Left lobe of liver (tissue), 2 donors: ENCODE measurements around the gene ADRM1. TPM values are rescaled to one million over a fixed set of nuclear protein-coding genes. Genes with fewer than 3 reads are reported as not detected.

ENCODE experiments used
- ATAC-seq: fragments of 200-7000 bp; cut with Tn5 transposase; one replicate; pipeline ENCODE4 v1.9.1; 2020; ENCODE audit warnings: mild to moderate bottlenecking, moderate library complexity
- DNase-seq: peaks from one replicate; pipeline ENCODE4 v3.0.0-alpha.2; 2020; ENCODE audit warnings: low spot score
- total RNA-seq: library from RNA; stranded (reverse); gene quantifications from one replicate; pipeline ENCODE4 v1.2.1, GENCODE V29; 2021
- donor health status: DM: no; HTN: no; CAD: no; lungs with moderate emphysema.
- donor health status: DM: no; HTN: yes; CAD: no.

ADRM1 gene
- total RNA-seq, 1 donor from 2014 or later: 61.0 TPM

GRCh38 chr20:62309947-62310756 lies 7.4 kb downstream of the ADRM1 start:
- no peak for ATAC-seq
- no peak for DNase-seq

DNA sequence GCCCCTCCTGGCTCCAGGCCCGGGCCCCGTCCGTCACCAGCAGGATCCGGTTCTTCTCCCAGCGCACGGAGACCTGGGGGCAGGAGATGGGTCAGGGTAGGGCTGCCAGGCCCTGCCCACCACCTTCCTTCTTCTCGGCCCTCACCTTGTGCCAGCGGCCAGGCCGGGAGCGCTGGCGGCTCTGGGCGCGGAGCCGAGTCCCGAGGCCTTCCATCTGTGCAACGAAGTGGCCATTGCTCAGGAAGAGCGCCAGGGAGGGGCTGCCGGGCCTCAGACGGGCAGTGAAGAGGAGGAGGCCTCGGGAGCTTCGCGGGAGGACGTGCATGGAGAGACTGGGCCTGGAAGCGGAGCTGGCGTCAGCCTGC lies 7.9 kb downstream of the ADRM1 start:
- DNase-seq (no peak), ATAC-seq (peak; percentile 12)

DNA sequence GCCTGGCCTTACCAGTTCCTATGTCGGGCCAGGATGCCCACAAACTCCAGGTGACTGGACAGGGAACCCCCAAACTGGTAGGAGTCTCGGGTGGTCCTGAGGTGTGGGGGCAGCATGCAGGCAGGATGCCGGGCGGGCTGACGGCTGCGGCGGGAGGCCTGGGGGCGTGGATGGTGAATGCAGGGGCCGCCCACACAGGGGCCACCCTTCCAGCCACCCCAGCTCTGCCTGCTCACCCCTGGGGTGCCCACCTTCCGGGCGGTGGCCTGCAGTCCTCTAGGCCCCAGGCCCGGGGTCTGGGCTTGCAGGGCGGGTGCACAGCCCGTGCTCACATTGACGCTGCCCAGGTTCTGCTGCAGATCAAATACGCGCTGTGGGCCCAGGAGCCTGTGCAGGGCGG lies 8.4 kb downstream of the ADRM1 start:
- DNase-seq (no peak), ATAC-seq (no peak)

DNA sequence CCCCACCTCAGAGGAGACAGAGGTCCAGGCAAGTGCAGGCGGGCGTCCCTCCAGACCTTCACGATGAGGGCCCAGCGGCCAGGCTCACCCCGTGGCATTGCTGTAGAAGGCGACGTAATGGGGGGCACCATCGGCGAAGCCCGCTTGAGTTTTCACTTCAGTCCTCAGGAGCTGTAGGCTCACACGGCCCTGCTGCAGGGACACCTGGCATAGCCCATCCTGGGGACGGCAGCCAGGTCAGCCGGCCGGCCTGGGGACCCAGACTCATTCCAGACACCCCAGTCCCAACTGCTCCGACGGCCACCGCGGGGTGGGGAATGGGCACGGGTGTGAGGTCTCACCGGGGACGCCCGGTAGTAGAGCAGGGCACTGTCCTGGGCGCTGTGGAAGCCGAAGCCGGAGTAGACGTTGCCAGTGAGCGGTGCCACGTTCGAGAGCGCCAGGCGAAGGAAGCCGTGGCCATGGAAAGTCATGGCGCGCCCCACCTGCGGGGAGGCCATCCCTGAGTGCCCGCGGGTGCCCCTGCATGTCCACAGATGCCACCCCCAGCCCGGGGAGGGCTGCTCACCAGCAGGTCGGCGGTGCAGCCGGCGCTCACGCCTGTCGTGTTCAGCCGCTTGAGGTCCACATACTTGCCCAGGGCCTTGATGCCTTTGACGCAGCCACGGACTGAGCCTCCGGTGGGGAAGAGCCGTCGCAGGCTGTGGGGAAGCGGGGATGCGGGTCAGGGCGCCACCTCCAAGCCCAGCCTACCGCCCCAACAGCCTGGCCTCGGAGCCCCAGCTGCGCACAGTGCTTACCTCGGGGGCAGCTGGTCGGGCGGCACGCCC lies 9.2 kb downstream of the ADRM1 start:
- DNase-seq (no peak), ATAC-seq (no peak)

- DNase-seq (no peak), ATAC-seq (no peak)
These were observed 9.8 kb downstream of the ADRM1 start for GRCh38 chr20:62312662-62312977.

DNA sequence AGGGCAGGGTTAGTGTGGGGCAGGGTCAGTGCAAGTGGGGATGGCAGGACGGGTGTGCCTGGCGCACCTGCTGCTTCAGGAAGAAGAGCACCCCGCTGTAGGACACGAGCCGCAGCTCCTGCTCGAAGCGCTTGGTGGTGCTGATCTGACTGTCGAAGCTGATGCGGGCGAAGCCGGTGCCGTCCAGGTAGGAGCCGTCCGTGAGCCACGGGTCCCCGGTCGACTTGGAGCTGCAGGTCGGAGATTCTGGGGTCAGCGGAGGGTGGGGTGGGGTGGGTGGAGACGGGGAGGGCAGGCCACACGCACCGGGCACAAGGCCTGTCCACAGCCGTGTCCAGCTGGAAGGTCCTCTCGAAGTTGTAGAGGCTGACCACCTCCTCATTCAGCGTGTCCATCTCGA lies 10.2 kb downstream of the ADRM1 start:
- DNase-seq (no peak), ATAC-seq (no peak)

GRCh38 chr20:62313460-62314338 lies 10.9 kb downstream of the ADRM1 start:
- DNase-seq (no peak), ATAC-seq (no peak)

DNA sequence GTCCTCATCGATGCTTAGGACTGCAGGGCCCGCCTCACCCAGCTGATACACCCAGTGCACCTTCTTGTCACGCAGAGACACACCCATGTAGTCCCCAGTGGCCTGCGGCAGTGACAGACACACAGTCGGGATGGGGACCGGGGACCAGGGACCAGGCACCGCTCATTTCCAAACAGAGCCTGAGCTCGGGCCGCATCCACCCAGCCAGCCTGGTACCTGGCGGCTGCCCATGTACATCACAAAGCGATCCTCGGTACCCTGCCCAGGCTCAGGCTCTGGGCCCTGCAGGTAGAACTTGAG lies 11.5 kb downstream of the ADRM1 start:
- ATAC-seq (no peak), DNase-seq (no peak)

DNA sequence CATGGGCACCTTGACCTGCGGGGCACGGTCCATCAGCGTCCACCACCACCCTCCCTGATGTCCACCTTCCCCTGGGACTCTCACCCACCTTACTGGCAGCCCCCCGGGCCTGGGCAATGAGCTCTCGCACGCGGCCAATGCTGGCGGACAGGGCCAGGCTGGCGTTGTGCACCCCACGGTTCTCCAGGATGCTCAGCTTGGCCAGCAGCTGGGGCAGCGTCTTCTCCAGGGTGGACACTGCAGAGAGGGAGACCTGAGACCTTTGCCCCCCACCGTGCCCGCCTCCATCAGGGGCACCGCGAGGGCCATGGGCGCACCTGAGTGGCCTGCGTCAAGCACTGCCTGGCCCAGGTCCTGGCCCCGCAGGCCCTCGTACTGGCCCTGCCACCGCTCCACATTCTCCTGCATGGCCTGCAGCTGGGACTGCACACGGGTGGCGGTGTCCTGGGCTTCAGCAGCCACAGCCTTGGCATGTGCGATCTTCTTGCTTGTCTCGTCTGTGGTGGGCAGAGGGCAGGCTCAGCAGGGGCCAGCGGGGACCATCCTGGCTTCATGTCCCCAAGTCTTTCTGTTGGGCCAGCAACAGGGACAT lies 12.0 kb downstream of the ADRM1 start:
- ATAC-seq (no peak), DNase-seq (no peak)

GRCh38 chr20:62315773-62316172 lies 13.0 kb downstream of the ADRM1 start:
- ATAC-seq (no peak), DNase-seq (no peak)

GRCh38 chr20:62316331-62317166 lies 13.8 kb downstream of the ADRM1 start:
- no peak for DNase-seq
- ATAC-seq: no peak

DNA sequence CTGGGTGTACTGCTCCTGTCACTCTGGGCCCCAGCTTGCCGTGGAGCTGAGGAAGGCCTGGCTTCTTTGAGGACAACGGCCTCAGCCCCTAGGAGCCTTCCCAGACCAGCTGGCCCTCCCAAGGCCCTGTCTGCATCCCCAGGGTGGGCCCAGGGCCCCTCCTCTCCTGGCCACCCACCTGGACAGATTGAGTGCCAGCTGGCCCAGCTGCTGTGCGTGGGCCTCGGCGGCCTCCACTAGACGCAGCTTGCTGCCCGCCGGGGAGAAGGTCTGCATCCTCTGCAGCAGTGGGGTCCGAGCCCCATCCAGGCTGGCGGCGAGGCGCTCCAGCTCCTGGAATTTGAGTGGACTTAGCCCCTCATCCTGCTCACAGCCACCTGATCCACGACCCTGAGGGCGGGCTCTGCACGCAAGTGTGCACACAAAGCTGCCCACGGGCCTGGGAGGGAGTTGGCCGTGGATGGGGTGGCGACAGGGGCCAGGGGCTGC lies 14.4 kb downstream of the ADRM1 start:
- ATAC-seq: no peak
- DNase-seq: no peak

DNA sequence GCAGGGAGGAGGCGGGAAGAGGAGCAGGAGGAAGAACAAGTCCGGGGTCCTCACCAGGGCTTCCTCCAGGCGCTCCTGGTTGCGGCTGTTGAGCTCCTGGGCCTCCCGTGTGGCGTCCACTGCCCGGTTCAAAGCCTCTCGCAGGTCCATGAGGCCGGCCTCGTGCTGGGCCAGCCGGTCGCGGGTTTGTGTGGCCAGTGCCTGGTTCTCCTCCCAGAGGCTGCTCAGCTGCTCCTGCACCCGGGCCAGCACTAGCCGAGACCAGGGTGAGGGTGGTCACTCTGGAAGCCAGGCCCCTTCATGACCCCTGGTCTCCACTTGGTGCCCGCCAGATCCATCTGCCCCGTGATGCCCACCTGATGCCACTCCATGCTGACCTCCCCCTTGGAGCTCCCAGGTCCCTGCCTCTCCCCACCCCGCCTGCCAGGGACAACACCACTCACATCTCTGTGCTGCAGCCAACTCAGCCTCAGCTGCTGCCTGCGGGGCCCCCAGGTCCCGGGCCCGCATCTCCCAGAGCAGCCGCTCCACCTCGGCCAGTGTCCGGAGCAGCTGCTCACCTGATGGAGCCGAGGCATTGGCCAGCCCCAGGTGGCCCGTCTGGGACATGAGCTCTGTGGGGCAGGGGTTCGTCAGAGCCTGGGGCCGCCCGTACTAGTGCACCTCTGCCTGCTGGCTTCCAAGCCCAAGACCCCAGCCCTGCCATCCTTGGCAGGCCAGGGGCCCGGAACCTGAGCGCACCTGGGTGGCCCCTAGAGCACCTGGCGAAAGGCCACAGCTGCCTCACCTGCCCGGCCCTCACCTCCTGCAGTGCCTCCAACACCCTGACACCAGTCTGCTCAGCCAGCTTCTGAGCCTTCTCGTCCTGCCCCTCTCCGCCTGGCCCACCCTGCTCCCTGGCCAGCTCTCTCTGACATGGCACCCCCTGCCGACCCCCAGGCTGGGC lies 15.9 kb downstream of the ADRM1 start:
- ATAC-seq (no peak), DNase-seq (no peak)

DNA sequence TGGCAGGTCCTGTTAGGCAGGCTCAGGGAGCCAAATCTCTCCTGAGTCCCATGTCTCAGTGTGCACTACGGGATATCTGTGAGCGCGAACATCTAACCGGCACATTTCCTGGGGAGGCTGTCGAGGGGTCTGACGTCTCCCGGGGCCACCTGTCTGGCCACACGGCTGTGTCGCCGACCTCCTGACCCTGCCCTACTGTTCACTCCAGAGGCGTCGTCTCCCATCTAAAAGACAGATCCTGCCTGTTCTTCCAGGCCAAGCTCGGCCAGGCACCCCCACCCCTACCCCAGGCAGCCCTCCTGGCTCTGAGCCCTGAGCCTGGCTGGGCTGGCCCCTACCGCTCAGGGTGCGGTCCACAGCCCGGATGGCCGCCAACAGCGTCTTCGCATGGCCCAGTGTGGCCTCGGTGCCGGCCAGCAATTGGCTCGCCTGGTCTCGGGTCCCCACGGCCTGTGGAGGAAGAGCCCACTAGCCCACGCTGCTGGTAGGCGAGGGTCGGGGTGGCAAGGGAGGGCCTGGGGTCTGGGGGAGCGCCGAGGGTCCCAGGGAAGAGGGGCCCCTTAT lies 16.6 kb downstream of the ADRM1 start:
- ATAC-seq (no peak), DNase-seq (no peak)

DNA sequence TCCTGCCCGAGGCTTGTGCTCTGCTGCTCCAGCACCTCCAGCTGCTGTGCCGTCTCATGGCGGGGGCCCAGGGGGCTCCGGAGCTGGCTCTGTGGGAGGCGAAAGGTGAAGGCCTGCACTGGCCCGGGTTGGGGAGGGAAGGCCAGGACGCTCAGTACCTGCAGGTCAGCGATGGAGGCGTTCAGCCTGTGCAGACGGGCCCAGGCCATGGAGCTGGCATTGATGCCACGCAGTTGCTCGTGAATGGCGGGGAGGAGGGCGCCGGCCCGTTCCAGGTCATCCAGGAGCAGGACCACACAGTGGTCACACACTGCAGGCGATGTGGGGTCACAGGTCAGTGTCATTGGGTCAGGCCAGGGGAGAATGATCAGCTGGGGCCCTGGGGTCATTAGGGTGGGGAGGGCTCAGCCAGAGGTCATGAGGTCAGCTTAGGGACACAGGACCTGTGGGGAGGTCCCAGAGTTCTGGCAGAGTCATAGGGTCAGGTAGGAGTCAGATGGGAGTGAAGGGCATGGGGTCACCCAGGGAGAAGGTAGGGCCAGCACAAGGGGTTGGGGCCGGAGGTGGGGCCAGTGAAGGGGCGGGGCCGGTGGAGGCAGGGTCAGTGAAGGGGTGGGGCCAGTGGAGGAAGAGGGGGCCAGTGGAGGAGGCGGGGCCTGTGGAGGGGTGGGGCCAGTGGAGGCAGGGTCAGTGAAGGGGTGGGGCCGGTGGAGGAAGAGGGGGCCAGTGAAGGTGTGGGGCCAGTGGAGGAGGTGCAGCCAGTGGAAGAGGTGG lies 18.0 kb downstream of the ADRM1 start:
- ATAC-seq: peak; percentile 78
- DNase-seq: peak; percentile 86

GRCh38 chr20:62321521-62321948 lies 18.7 kb downstream of the ADRM1 start:
- ATAC-seq (peak; percentile 11), DNase-seq (no peak)

- no peak for ATAC-seq
These were observed 19.2 kb downstream of the ADRM1 start for GRCh38 chr20:62321975-62322374.

GRCh38 chr20:62322492-62323041 lies 19.8 kb downstream of the ADRM1 start:
- ATAC-seq: no peak
- no peak for DNase-seq

More at GRCh38 chr20:62321975-62322374, 19.2 kb downstream of the ADRM1 start:
- no peak for DNase-seq
